Stimulated activated CD4-positive, alpha-beta T cell treated with anti-CD3 and anti-CD28 coated beads, Interleukin-1b, Interleukin-23, amount 100 ng/mL, for 1 hour (primary cell): Measurements from ENCODE around the gene FANCC.

Experiments
- DNase-seq, 2 donors: peaks; one replicate each; pipeline ENCODE4 v3.0.0-alpha.2; 2020; ENCODE audit warnings: low read depth in 2 of 2

FANCC gene

GRCh38 chr9:95124582-95125367 lies 192.7 kb downstream of the FANCC start:
- DNase-seq = no peak

GRCh38 chr9:95120781-95121370 lies 196.6 kb downstream of the FANCC start:
- DNase-seq = no peak

- no peak for DNase-seq
Observed at GRCh38 chr9:95118596-95118995, 198.9 kb downstream of the FANCC start.

GRCh38 chr9:95116808-95117204 lies 200.7 kb downstream of the FANCC start:
- DNase-seq = no peak

GRCh38 chr9:95116002-95116807 lies 201.3 kb downstream of the FANCC start:
- no peak for DNase-seq

GRCh38 chr9:95115104-95115503 lies 202.4 kb downstream of the FANCC start:
- no peak for DNase-seq

- no peak for DNase-seq
Observed at GRCh38 chr9:95112436-95113280, 204.9 kb downstream of the FANCC start.

GRCh38 chr9:95111716-95112115 lies 205.8 kb downstream of the FANCC start:
- no peak for DNase-seq

- DNase-seq = no peak
Observed at GRCh38 chr9:95110921-95111525, 206.5 kb downstream of the FANCC start.

- no peak for DNase-seq
Observed at GRCh38 chr9:95109456-95109855, 208.1 kb downstream of the FANCC start.

- DNase-seq = no peak
Observed at GRCh38 chr9:95108777-95109176, 208.7 kb downstream of the FANCC start.

GRCh38 chr9:95107976-95108375 lies 209.5 kb downstream of the FANCC start:
- no peak for DNase-seq

- no peak for DNase-seq
Observed at GRCh38 chr9:95107001-95107749, 210.3 kb downstream of the FANCC start.

- no peak for DNase-seq
Observed at GRCh38 chr9:95105519-95106287, 211.8 kb downstream of the FANCC start.

GRCh38 chr9:95104980-95105379 lies 212.5 kb downstream of the FANCC start:
- no peak for DNase-seq

GRCh38 chr9:95104581-95104960 lies 212.9 kb downstream of the FANCC start:
- no peak for DNase-seq

- no peak for DNase-seq
Observed at GRCh38 chr9:95103871-95104580, 213.5 kb downstream of the FANCC start.

GRCh38 chr9:95103281-95103771 lies 214.2 kb downstream of the FANCC start:
- DNase-seq = no peak

GRCh38 chr9:95102572-95102971 lies 214.9 kb downstream of the FANCC start:
- no peak for DNase-seq
